Stimulated activated CD4-positive, alpha-beta T cell treated with anti-CD3 and anti-CD28 coated beads, Interleukin-15, amount 100 ng/mL, for 1 hour (primary cell): ENCODE results near the gene ERN1.

Source experiments
- DNase-seq, 2 donors: peaks; one replicate each; pipeline ENCODE4 v3.0.0-alpha.2; 2020; ENCODE audit warnings: low read depth in 1 of 2, low spot score in 1 of 2

The ERN1 gene

DNA sequence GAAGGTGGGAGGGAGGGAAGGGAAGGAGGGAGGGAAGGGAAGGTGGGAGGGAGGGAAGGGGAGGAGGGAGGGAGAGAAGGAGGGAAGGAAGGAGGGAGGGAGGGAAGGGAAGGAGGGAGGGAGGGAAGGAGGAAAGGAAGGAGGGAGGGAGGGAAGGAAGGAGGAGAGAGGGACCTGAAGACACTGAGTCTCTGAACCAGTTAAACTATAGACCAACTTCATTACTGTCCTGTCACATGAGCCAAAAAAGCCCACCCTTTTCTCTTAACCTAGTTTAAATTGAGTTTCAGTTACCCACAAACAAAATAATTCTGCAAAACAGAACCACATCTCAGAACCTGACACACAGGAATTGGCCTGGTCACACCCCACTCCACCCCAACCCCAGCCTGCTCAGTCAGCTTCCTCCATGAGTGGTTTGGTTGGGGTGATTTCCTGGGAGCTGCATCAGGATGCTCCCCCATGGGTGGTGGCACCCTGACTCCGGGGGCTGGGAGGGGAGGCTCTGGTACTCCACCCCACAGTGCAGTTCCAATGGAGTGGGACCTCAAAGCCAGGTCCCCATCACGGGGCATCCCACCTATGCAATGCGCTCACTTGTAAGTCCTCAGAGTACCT is 136.5 kb downstream of the ERN1 start:
- DNase-seq: no peak

DNA sequence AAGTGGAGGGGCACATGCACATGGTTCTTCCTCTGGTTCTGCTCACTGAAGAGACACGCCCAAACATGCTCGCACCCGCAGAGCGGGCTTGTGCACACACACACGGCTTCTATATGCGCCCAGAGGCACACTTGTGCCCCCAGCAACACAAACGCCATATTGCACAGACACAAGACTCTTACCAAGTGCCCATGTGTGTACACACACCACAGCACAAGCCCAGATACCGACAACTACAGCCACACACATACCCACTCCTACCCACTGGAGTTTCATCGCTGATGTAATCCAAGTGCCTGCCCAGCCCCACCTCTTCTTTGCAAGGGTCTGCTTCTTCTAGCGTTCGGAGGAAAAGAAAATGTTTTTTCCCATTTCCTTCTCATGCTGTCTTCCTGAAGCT is 138.3 kb downstream of the ERN1 start:
- DNase-seq: no peak

DNA sequence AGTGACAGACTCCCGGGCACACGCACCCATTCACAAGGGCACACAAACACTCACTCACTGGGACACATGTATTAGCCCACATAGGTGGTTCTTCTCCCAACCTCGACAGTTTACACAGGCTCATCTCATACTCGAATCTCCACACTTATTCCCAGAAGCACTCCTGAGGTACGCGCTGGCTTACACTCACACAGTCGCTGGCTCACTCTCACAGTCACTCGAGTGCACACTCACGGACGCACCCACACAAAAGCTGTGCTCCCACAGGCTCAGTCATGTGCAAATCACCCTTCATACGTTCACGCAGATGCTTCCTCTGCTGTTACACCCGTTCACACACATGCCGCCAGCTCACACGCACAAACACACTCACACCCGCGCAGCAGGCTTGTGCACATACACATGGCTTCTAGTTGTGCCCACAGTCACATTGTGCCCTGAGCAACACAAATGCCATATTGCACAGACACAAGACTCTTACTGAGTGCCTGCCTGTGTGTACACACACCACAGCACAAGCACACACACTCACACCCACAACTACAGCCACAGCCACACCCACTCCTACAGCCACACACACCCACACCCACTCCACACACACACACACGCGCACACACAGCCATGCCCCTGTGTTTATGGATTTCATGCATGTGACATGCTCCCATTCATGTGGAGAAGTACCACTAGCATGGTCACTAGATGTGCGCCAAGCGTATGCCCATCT is 140.2 kb downstream of the ERN1 start:
- no peak for DNase-seq
